SK-N-SH (cell line): Measurements from ENCODE around the gene TUBGCP6. TPM values are rescaled to one million over a fixed set of nuclear protein-coding genes. Genes with fewer than 3 reads are reported as not detected.
A peak's percentile ranks its signal among the peaks of the same experiment; 100 is the strongest.

Experiments used
- CTCF ChIA-PET: fragments of 300-600, 350-600 bp; formaldehyde crosslinking; extraction: SDS; loops from one replicate; lab custom pipeline; 2021; lab: Yijun Ruan, JAX
- POLR2A ChIA-PET: fragments of 350-600 bp; sonication (Branson Sonifier 250); formaldehyde crosslinking; extraction: SDS; loops from one replicate; lab custom pipeline; 2020; ENCODE audit warnings: antibody characterized with exemption, inconsistent platforms; lab: Yijun Ruan, JAX
- DNase-seq: peaks from one replicate; pipeline ENCODE4 v3.0.0; 2012
- H2AFZ ChIP-seq: fragments of 200-600 bp; sonication (generic); 2 replicates; pipeline ENCODE4 v1.8.1; 2016; ENCODE audit warnings: antibody characterized with exemption, mild to moderate bottlenecking, low read depth
- H3F3A ChIP-seq: fragments of 200-600 bp; sonication (generic); replicated peaks from 2 replicates; pipeline ENCODE3; 2016; ENCODE audit warnings: antibody characterized with exemption, mild to moderate bottlenecking; ENCODE audit not compliant: insufficient read depth
- H3K27ac ChIP-seq, 2 experiments: fragments of 200-500 bp in 1 of 2; fragments of 200-600 bp in 1 of 2; sonication (Bioruptor generic) in 1 of 2; sonication (generic), shearing (Covaris generic) in 1 of 2; 2 replicates each; pipeline versions ENCODE4 v1.5.1 to v1.6.1; 2014 to 2016; ENCODE audit warnings: low read depth in 2 of 2, inconsistent platforms in 1 of 2, low read length in 1 of 2, mild to moderate bottlenecking in 1 of 2, mixed read lengths in 1 of 2
- H3K27me3 ChIP-seq: fragments of 200-600 bp; sonication (generic), shearing (Covaris generic); 2 replicates; pipeline ENCODE4 v1.6.1; 2016; ENCODE audit warnings: mixed run types; ENCODE audit not compliant: insufficient read depth
- H3K36me3 ChIP-seq, 2 experiments: fragments of 200-500 bp in 1 of 2; fragments of 200-600 bp in 1 of 2; sonication (Bioruptor generic) in 1 of 2; sonication (generic) in 1 of 2; replicated peaks in 1 of 2; 2 replicates each; pipeline versions ENCODE3 to v1.5.1; 2014 to 2016; ENCODE audit warnings: low read length in 1 of 2, mild to moderate bottlenecking in 1 of 2; ENCODE audit not compliant: insufficient read depth in 2 of 2, control insufficient read depth in 1 of 2
- H3K4me1 ChIP-seq, 2 experiments: fragments of 200-500 bp in 1 of 2; fragments of 200-600 bp in 1 of 2; sonication (Bioruptor generic) in 1 of 2; sonication (generic), shearing (Covaris generic) in 1 of 2; 2 replicates each; pipeline versions ENCODE4 v1.5.1 to v1.6.1; 2014 to 2016; ENCODE audit warnings: low read depth in 1 of 2, low read length in 1 of 2, mixed run types in 1 of 2; ENCODE audit not compliant: insufficient read depth in 2 of 2, control insufficient read depth in 1 of 2
- H3K4me2 ChIP-seq: fragments of 200-600 bp; sonication (generic), shearing (Covaris generic); 2 replicates; pipeline ENCODE4 v1.6.1; 2017; ENCODE audit warnings: mixed run types
- H3K4me3 ChIP-seq, 2 experiments: fragments of 200-500 bp in 1 of 2; fragments of 200-600 bp in 1 of 2; sonication (Bioruptor generic) in 1 of 2; sonication (generic), shearing (Covaris generic) in 1 of 2; 2 replicates each; pipeline versions ENCODE4 v1.5.1 to v1.8.1; 2014 to 2016; ENCODE audit warnings: low read depth in 2 of 2, inconsistent platforms in 1 of 2, low read length in 1 of 2, mild to moderate bottlenecking in 1 of 2, mixed read lengths in 1 of 2, moderate library complexity in 1 of 2
- H3K79me2 ChIP-seq: fragments of 200-600 bp; sonication (generic); 2 replicates; pipeline ENCODE4 v1.8.1; 2017; ENCODE audit warnings: mild to moderate bottlenecking; ENCODE audit not compliant: insufficient read depth
- H3K9ac ChIP-seq: fragments of 200-600 bp; sonication (generic); 2 replicates; pipeline ENCODE4 v1.6.1; 2017; ENCODE audit warnings: mixed run types
- H3K9me2 ChIP-seq: fragments of 200-600 bp; sonication (generic); 2 replicates; pipeline ENCODE4 v1.6.1; 2017; ENCODE audit warnings: mixed run types
- H3K9me3 ChIP-seq: fragments of 200-600 bp; sonication (generic); 2 replicates; pipeline ENCODE4 v1.6.1; 2017; ENCODE audit warnings: mixed run types, mild to moderate bottlenecking, moderate library complexity
- H4K20me1 ChIP-seq: fragments of 200-600 bp; sonication (generic); 2 replicates; pipeline ENCODE4 v1.6.1; 2017; ENCODE audit warnings: mild to moderate bottlenecking, mixed run types; ENCODE audit not compliant: insufficient read depth
- CHD2 ChIP-seq: fragments of 150-350 bp; IDR thresholded peaks from 2 replicates; pipeline ENCODE4 v1.6.1; 2018; ENCODE audit warnings: low read length; ENCODE audit not compliant: partially characterized antibody
- CTCF ChIP-seq: fragments of 200-600 bp; sonication (generic); IDR thresholded peaks from 2 replicates; pipeline ENCODE4 v1.6.1; 2017; ENCODE audit warnings: antibody characterized with exemption, mild to moderate bottlenecking, moderate library complexity
- ELF1 ChIP-seq: IDR thresholded peaks from 2 replicates; pipeline ENCODE4 v1.4.0; 2012
- FOSL2 ChIP-seq: IDR thresholded peaks from 2 replicates; pipeline ENCODE4 v1.4.0; 2012; ENCODE audit warnings: low read depth, mild to moderate bottlenecking, moderate library complexity, borderline replicate concordance
- IRF3 ChIP-seq: fragments of 150-350 bp; IDR thresholded peaks from 2 replicates; pipeline ENCODE4 v1.6.1; 2016; ENCODE audit warnings: mild to moderate bottlenecking, low read depth, low read length
- JUND ChIP-seq: IDR thresholded peaks from 2 replicates; pipeline ENCODE4 v1.4.0; 2012
- MAX ChIP-seq: IDR thresholded peaks from 2 replicates; pipeline ENCODE4 v1.4.0; 2012; ENCODE audit warnings: low read depth
- MEF2A ChIP-seq: IDR thresholded peaks from 2 replicates; pipeline ENCODE4 v1.4.0; 2012; ENCODE audit warnings: low read depth, borderline replicate concordance
- NFIC ChIP-seq: IDR thresholded peaks from 2 replicates; pipeline ENCODE4 v1.4.0; 2012; ENCODE audit warnings: borderline replicate concordance
- NRF1 ChIP-seq: IDR thresholded peaks from 2 replicates; pipeline ENCODE4 v1.6.1; 2012; ENCODE audit warnings: low read depth, mild to moderate bottlenecking, low read length
- RFX5 ChIP-seq: IDR thresholded peaks from 2 replicates; pipeline ENCODE4 v1.6.1; 2012; ENCODE audit warnings: mild to moderate bottlenecking, improper control_type of control experiment, low read length
- RXRA ChIP-seq: IDR thresholded peaks from 2 replicates; pipeline ENCODE4 v1.4.0; 2012; ENCODE audit warnings: low read depth, mild to moderate bottlenecking, borderline replicate concordance
- SMC3 ChIP-seq: IDR thresholded peaks from 2 replicates; pipeline ENCODE4 v1.6.1; 2012; ENCODE audit warnings: low read depth, low read length, improper control_type of control experiment
- TAF1 ChIP-seq: IDR thresholded peaks from 2 replicates; pipeline ENCODE4 v1.6.1; 2012; ENCODE audit warnings: low read depth, mild to moderate bottlenecking, low read length, moderate library complexity, borderline replicate concordance
- TEAD4 ChIP-seq: IDR thresholded peaks from 2 replicates; pipeline ENCODE4 v1.4.0; 2012; ENCODE audit warnings: mild to moderate bottlenecking, borderline replicate concordance; ENCODE audit not compliant: insufficient read depth
- USF1 ChIP-seq: IDR thresholded peaks from 2 replicates; pipeline ENCODE4 v1.4.0; 2012; ENCODE audit warnings: low read depth, borderline replicate concordance
- YY1 ChIP-seq: IDR thresholded peaks from 2 replicates; pipeline ENCODE4 v1.4.0; 2012; ENCODE audit warnings: low read depth, mild to moderate bottlenecking
- ZBTB33 ChIP-seq: IDR thresholded peaks from 2 replicates; pipeline ENCODE4 v1.4.0; 2012; ENCODE audit warnings: low read depth, borderline replicate concordance
- WGBS: methylation state at CpG from one replicate; pipeline ENCODE4 v1.1.6; 2017; ENCODE audit warnings: low lambda C conversion rate; 5-methylcytosine and 5-hydroxymethylcytosine counted together
- polyA plus RNA-seq, 3 experiments: library from polyadenylated mRNA; depleted of rRNA; stranded (reverse); fragments of >200 nt; gene quantifications; 2 replicates each; pipeline ENCODE4 v1.2.3, GENCODE V29; 2012
- TF ChIP-seq, protein P1 (sequence below): IDR thresholded peaks from 2 replicates; pipeline ENCODE4 v1.6.1; 2012; ENCODE audit warnings: mild to moderate bottlenecking, low read depth, low read length, moderate library complexity

Gene TUBGCP6
- polyA plus RNA-seq, 1 of the 3 experiments (the other 2 are of a cell fraction) = 40.4 TPM

GRCh38 chr22:50251477-50252081 is 6.8 kb upstream of the TUBGCP6 start:
- Histone ChIP-seq H4K20me1 (0 out of 2 replicates have a peak, but pooled peaks cover 7% of the 10 kb centered on the region), H3K9me3 (no peaks in the 10 kb centered on the region), H3K27me3 (no peaks in the 10 kb centered on the region), H3K4me1 (peaks cover 5 to 46% of the 10 kb centered on the region in 2 experiments; a peak in 2 of 4 replicates), H3K4me3 (peak overlapping the region; percentile 80 to 89; a peak in 3 of 4 replicates), H3F3A (peaks cover 27% of the 10 kb centered on the region), H3K9ac (peak overlapping the region; percentile 92; the same call in 1 of the 2 replicates), H3K36me3 (peaks cover 5 to 31% of the 10 kb centered on the region in 2 experiments), H3K27ac (peak overlapping the region in 1 of 2 experiments; percentile 69; a peak in 2 of 4 replicates), H3K79me2 (peaks cover 21% of the 10 kb centered on the region; the same call in 1 of the 2 replicates), H3K9me2 (no peaks in the 10 kb centered on the region), H3K4me2 (peak overlapping the region; percentile 99), H2AFZ (no peak overlapping the region)
- no peak for TF ChIP-seq ZBTB33
- no peak for TF ChIP-seq SMC3
- no peak for TF ChIP-seq NFIC
- no peak for TF ChIP-seq TAF1
- no peak for TF ChIP-seq USF1
- no peak for TF ChIP-seq CHD2
- TF ChIP-seq IRF3 = no peak
- TF ChIP-seq MEF2A = no peak
- TF ChIP-seq ELF1 = no peak
- no peak for TF ChIP-seq RFX5
- no peak for TF ChIP-seq MAX
- TF ChIP-seq YY1 = no peak
- no peak for TF ChIP-seq CTCF
- TF ChIP-seq RXRA = no peak
- no peak for TF ChIP-seq TEAD4
- no peak for TF ChIP-seq JUND
- TF ChIP-seq FOSL2 = no peak
- TF ChIP-seq, protein P1, sequence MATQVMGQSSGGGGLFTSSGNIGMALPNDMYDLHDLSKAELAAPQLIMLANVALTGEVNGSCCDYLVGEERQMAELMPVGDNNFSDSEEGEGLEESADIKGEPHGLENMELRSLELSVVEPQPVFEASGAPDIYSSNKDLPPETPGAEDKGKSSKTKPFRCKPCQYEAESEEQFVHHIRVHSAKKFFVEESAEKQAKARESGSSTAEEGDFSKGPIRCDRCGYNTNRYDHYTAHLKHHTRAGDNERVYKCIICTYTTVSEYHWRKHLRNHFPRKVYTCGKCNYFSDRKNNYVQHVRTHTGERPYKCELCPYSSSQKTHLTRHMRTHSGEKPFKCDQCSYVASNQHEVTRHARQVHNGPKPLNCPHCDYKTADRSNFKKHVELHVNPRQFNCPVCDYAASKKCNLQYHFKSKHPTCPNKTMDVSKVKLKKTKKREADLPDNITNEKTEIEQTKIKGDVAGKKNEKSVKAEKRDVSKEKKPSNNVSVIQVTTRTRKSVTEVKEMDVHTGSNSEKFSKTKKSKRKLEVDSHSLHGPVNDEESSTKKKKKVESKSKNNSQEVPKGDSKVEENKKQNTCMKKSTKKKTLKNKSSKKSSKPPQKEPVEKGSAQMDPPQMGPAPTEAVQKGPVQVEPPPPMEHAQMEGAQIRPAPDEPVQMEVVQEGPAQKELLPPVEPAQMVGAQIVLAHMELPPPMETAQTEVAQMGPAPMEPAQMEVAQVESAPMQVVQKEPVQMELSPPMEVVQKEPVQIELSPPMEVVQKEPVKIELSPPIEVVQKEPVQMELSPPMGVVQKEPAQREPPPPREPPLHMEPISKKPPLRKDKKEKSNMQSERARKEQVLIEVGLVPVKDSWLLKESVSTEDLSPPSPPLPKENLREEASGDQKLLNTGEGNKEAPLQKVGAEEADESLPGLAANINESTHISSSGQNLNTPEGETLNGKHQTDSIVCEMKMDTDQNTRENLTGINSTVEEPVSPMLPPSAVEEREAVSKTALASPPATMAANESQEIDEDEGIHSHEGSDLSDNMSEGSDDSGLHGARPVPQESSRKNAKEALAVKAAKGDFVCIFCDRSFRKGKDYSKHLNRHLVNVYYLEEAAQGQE = no peak
- no peak for TF ChIP-seq NRF1
- CTCF ChIA-PET = interaction anchor here (0.6 to 4.3 kb wide), 22 partner anchors 10 to 435 kb away, joined by 3 to 72 read pairs (median 4); partner anchors contain the start of genes DENND6B, MAPK11, MAPK12 and SCO2
- no peak for DNase-seq
- 28% methylated on average over 18 of the region's 36 CpGs for WGBS
- POLR2A ChIA-PET = interaction anchor here (0.9 to 2.1 kb wide), 2 partner anchors 11 to 18 kb away, joined by 4 to 10 read pairs; no protein-coding TSS in a partner anchor
